H9 (cell line): ENCODE data around the gene PTTG1IP. TPM values are rescaled to one million over a fixed set of nuclear protein-coding genes. Genes with fewer than 3 reads are reported as not detected.

Experiments
- DNase-seq: peaks from one replicate; pipeline ENCODE4 v3.0.0-alpha.2; 2017
- H2AFZ ChIP-seq: one replicate; pipeline ENCODE4 v1.6.1; 2013; ENCODE audit warnings: mild to moderate bottlenecking, low read length, control low read depth, moderate library complexity
- H2AK5ac ChIP-seq: 2 replicates; pipeline ENCODE4 v1.6.1; 2013; ENCODE audit warnings: low read length, control low read depth, mixed read lengths; ENCODE audit not compliant: insufficient read length
- H2BK120ac ChIP-seq: one replicate; pipeline ENCODE4 v1.6.1; 2013; ENCODE audit warnings: low read depth, mild to moderate bottlenecking, low read length, control low read depth, inconsistent platforms; ENCODE audit not compliant: poor library complexity, severe bottlenecking
- H2BK12ac ChIP-seq: 2 replicates; pipeline ENCODE4 v1.6.1; 2013; ENCODE audit warnings: low read length, control low read depth, mixed read lengths, low read depth; ENCODE audit not compliant: insufficient read length
- H2BK15ac ChIP-seq: 2 replicates; pipeline ENCODE4 v1.6.1; 2013; ENCODE audit warnings: low read depth, low read length, control low read depth
- H2BK20ac ChIP-seq: one replicate; pipeline ENCODE4 v1.6.1; 2013; ENCODE audit warnings: low read depth, mild to moderate bottlenecking, low read length, control low read depth, inconsistent platforms; ENCODE audit not compliant: poor library complexity, severe bottlenecking
- H2BK5ac ChIP-seq: 2 replicates; pipeline ENCODE4 v1.6.1; 2013; ENCODE audit warnings: low read length, control low read depth, mixed read lengths; ENCODE audit not compliant: insufficient read length
- H3K14ac ChIP-seq: 2 replicates; pipeline ENCODE4 v1.6.1; 2013; ENCODE audit warnings: low read length, control low read depth; ENCODE audit not compliant: insufficient read depth
- H3K18ac ChIP-seq: 2 replicates; pipeline ENCODE4 v1.6.1; 2013; ENCODE audit warnings: low read depth, mild to moderate bottlenecking, mixed read lengths, low read length, control low read depth; ENCODE audit not compliant: insufficient read length
- H3K23ac ChIP-seq: 2 replicates; pipeline ENCODE4 v1.6.1; 2013; ENCODE audit warnings: low read length, control low read depth, mixed read lengths, low read depth; ENCODE audit not compliant: insufficient read length
- H3K23me2 ChIP-seq: 2 replicates; pipeline ENCODE4 v1.6.1; 2013; ENCODE audit warnings: low read depth, mild to moderate bottlenecking, mixed read lengths, low read length, control low read depth; ENCODE audit not compliant: insufficient read length, poor library complexity, severe bottlenecking
- H3K27ac ChIP-seq: 2 replicates; pipeline ENCODE4 v1.5.1; 2013; ENCODE audit warnings: low read length, control low read depth, mixed read lengths, low read depth; ENCODE audit not compliant: insufficient read length
- H3K27me3 ChIP-seq: 2 replicates; pipeline ENCODE4 v1.6.1; 2013; ENCODE audit warnings: low read length, control low read depth, inconsistent platforms; ENCODE audit not compliant: insufficient read depth
- H3K4ac ChIP-seq: 2 replicates; pipeline ENCODE4 v1.6.1; 2013; ENCODE audit warnings: low read depth, mild to moderate bottlenecking, control low read depth, inconsistent platforms, low read length, moderate library complexity
- H3K4me1 ChIP-seq: 2 replicates; pipeline ENCODE4 v1.6.1; 2013; ENCODE audit warnings: low read length, control low read depth, inconsistent platforms; ENCODE audit not compliant: insufficient read depth
- H3K4me2 ChIP-seq: 2 replicates; pipeline ENCODE4 v1.6.1; 2013; ENCODE audit warnings: low read length, control low read depth, mixed read lengths; ENCODE audit not compliant: insufficient read length, insufficient read depth
- H3K56ac ChIP-seq: 2 replicates; pipeline ENCODE4 v1.6.1; 2013; ENCODE audit warnings: low read depth, mild to moderate bottlenecking, mixed read lengths, low read length, control low read depth; ENCODE audit not compliant: insufficient read length
- H3K79me1 ChIP-seq: 2 replicates; pipeline ENCODE4 v1.6.1; 2013; ENCODE audit warnings: low read depth, mild to moderate bottlenecking, moderate library complexity, low read length, control low read depth, inconsistent platforms; ENCODE audit not compliant: insufficient read depth, poor library complexity, severe bottlenecking
- H3K79me2 ChIP-seq: 2 replicates; pipeline ENCODE4 v1.6.1; 2013; ENCODE audit warnings: low read length, control low read depth, inconsistent platforms; ENCODE audit not compliant: insufficient read depth
- H3K9ac ChIP-seq: 2 replicates; pipeline ENCODE4 v1.6.1; 2013; ENCODE audit warnings: low read length, control low read depth, mixed read lengths; ENCODE audit not compliant: insufficient read length; ENCODE audit errors: extremely low read depth
- H3K9me3 ChIP-seq: one replicate; pipeline ENCODE4 v1.6.1; 2013; ENCODE audit warnings: low read depth, low read length, inconsistent platforms; ENCODE audit not compliant: control insufficient read depth
- H3T11ph ChIP-seq: one replicate; pipeline ENCODE4 v1.6.1; 2013; ENCODE audit warnings: mild to moderate bottlenecking, low read length, control low read depth, inconsistent platforms
- H4K20me1 ChIP-seq: one replicate; pipeline ENCODE4 v1.6.1; 2013; ENCODE audit not compliant: control insufficient read depth, insufficient read length, insufficient read depth
- H4K5ac ChIP-seq: 2 replicates; pipeline ENCODE4 v1.6.1; 2013; ENCODE audit warnings: low read depth, mild to moderate bottlenecking, mixed read lengths, low read length, control low read depth; ENCODE audit not compliant: insufficient read length
- H4K8ac ChIP-seq: replicated peaks from 2 replicates; pipeline ENCODE4 v1.6.1; 2013; ENCODE audit warnings: low read length, control low read depth, mixed read lengths, low read depth; ENCODE audit not compliant: insufficient read length
- H4K91ac ChIP-seq: 2 replicates; pipeline ENCODE4 v1.6.1; 2013; ENCODE audit warnings: low read depth, mild to moderate bottlenecking, moderate library complexity, mixed read lengths, low read length, control low read depth; ENCODE audit not compliant: insufficient read length
- H3K27ac Mint-ChIP-seq, 3 experiments: 2 replicates in 2 of 3; 3 replicates in 1 of 3; pipeline ENCODE4 v1.8.0; 2020 to 2021; ENCODE audit warnings: mixed read lengths in 3 of 3, mild to moderate bottlenecking in 1 of 3, moderate library complexity in 1 of 3
- H3K27me3 Mint-ChIP-seq: 2 replicates; pipeline ENCODE4 v1.8.0; 2021; ENCODE audit warnings: low read depth, mild to moderate bottlenecking, moderate library complexity, mixed read lengths
- H3K36me3 Mint-ChIP-seq, 3 experiments: 2 replicates in 2 of 3; 3 replicates in 1 of 3; pipeline ENCODE4 v1.8.0; 2020 to 2021; ENCODE audit warnings: low read depth in 3 of 3, mixed read lengths in 3 of 3; ENCODE audit not compliant: insufficient read depth in 1 of 3
- H3K4me1 Mint-ChIP-seq, 2 experiments: 2 replicates each; pipeline ENCODE4 v1.8.0; 2020; ENCODE audit warnings: mixed read lengths in 2 of 2
- H3K4me3 Mint-ChIP-seq, 2 experiments: 2 replicates in 1 of 2; 3 replicates in 1 of 2; pipeline ENCODE4 v1.8.0; 2020 to 2021; ENCODE audit warnings: mild to moderate bottlenecking in 2 of 2, mixed read lengths in 2 of 2, moderate library complexity in 1 of 2
- H3K9me3 Mint-ChIP-seq, 2 experiments: 2 replicates in 1 of 2; 3 replicates in 1 of 2; pipeline ENCODE4 v1.8.0; 2020; ENCODE audit warnings: mild to moderate bottlenecking in 2 of 2, mixed read lengths in 2 of 2, moderate library complexity in 1 of 2
- WGBS: extraction: QIAGEN DNeasy Blood & Tissue Kit; methylation state at CpG from one replicate; pipeline ENCODE4 v1.1.7; 2013; ENCODE audit warnings: missing lambda C conversion rate, low lambda C conversion rate, mixed read lengths; ENCODE audit not compliant: insufficient read length; ENCODE audit errors: extremely low coverage; 5-methylcytosine and 5-hydroxymethylcytosine counted together
- total RNA-seq: library from RNA; stranded (reverse); gene quantifications from 2 replicates; pipeline ENCODE4 v1.2.1, GENCODE V29; 2021
- TF ChIP-seq, protein P1 (sequence below): fragments of 200-600 bp; sonication (generic); conservative IDR thresholded peaks from 3 replicates; pipeline ENCODE4 v1.8.0; 2021; ENCODE audit warnings: antibody characterized with exemption, mild to moderate bottlenecking

PTTG1IP gene
- total RNA-seq, 1 experiment from 2014 or later, result 107 TPM

DNA sequence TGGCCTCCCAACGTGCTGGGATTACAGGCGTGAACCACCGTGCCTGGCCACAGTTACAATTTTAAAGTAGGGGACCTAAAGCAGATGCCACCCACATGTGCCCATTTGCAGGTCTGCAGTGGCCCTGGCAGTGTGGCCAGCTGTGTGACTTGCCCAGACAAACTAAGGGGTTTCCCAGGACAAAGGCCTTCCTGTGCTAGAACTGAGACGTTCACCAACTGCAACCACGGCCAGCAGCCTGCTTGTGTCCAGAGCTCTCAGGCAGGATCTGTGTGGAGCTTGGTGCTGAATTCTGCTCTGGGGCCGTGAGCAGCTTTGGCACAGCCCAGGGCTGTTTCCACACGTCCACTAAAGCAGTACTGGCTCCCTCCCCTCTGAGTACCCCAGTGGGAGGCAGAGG lies 10.6 kb upstream of the PTTG1IP start:
- no peak overlapping the region for H3K27ac Mint-ChIP-seq
- Histone ChIP-seq H2BK15ac (no peak overlapping the region), H4K8ac (no peak overlapping the region), H3K9me3 (no peaks in the 10 kb centered on the region), H3K56ac (no peak overlapping the region), H3K4ac (no peak overlapping the region), H4K20me1 (no peaks in the 10 kb centered on the region), H3K14ac (no peak overlapping the region), H3T11ph (no peak overlapping the region), H3K4me2 (no peak overlapping the region), H2BK5ac (no peak overlapping the region), H4K5ac (no peak overlapping the region), H3K27me3 (no peaks in the 10 kb centered on the region), H2AFZ (no peak overlapping the region), H2BK120ac (no peak overlapping the region), H3K9ac (no peak overlapping the region), H3K27ac (no peak overlapping the region), H2AK5ac (no peak overlapping the region), H3K18ac (no peak overlapping the region), H2BK12ac (no peak overlapping the region), H3K23me2 (no peaks in the 10 kb centered on the region), H2BK20ac (no peak overlapping the region), H4K91ac (no peak overlapping the region), H3K79me2 (no peaks in the 10 kb centered on the region), H3K4me1 (no peaks in the 10 kb centered on the region), H3K23ac (no peak overlapping the region), H3K79me1 (no peaks in the 10 kb centered on the region)
- TF ChIP-seq, protein P1, sequence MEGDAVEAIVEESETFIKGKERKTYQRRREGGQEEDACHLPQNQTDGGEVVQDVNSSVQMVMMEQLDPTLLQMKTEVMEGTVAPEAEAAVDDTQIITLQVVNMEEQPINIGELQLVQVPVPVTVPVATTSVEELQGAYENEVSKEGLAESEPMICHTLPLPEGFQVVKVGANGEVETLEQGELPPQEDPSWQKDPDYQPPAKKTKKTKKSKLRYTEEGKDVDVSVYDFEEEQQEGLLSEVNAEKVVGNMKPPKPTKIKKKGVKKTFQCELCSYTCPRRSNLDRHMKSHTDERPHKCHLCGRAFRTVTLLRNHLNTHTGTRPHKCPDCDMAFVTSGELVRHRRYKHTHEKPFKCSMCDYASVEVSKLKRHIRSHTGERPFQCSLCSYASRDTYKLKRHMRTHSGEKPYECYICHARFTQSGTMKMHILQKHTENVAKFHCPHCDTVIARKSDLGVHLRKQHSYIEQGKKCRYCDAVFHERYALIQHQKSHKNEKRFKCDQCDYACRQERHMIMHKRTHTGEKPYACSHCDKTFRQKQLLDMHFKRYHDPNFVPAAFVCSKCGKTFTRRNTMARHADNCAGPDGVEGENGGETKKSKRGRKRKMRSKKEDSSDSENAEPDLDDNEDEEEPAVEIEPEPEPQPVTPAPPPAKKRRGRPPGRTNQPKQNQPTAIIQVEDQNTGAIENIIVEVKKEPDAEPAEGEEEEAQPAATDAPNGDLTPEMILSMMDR, result no peak
- H3K9me3 Mint-ChIP-seq, result no peaks in the 10 kb centered on the region; a peak in 1 of 5 replicates
- DNase-seq, result no peak
- no peak overlapping the region for H3K4me3 Mint-ChIP-seq
- peaks cover 6% of the 10 kb centered on the region for H3K27me3 Mint-ChIP-seq
- no peaks in the 10 kb centered on the region for H3K4me1 Mint-ChIP-seq
- no peaks in the 10 kb centered on the region for H3K36me3 Mint-ChIP-seq
- WGBS, result no CpG with 5 or more reads among the region's 7 CpGs
